NCI-H187 (cell line): ENCODE results near the gene CYYR1.

Experiments used
- DNase-seq, 2 experiments: peaks; one replicate each; lab custom pipeline; 2025; lab: John Stamatoyannopoulos, UW

The CYYR1 gene

GRCh38 chr21:26433386-26433785 is 139.7 kb downstream of the CYYR1 start:
- no peak for DNase-seq

DNA sequence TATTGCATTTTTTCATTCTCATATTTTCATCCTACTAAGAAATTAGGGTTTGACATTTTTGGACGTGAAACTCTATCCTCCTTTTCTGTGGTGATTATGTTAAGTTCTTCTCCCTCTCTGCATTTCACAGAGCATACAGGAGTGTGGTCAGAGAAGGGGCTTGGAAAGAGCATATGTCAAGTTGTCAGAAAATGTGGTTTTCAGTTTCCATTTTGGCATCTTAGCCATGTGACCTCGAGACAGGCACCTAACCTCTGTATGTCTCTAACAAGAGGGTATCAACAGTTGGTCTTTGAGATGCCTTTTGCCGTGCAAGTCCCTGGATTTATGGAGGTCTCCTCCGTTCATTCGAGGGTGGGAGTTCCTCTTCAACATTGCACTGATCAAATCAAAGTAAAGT is 140.7 kb downstream of the CYYR1 start:
- no peak for DNase-seq

DNA sequence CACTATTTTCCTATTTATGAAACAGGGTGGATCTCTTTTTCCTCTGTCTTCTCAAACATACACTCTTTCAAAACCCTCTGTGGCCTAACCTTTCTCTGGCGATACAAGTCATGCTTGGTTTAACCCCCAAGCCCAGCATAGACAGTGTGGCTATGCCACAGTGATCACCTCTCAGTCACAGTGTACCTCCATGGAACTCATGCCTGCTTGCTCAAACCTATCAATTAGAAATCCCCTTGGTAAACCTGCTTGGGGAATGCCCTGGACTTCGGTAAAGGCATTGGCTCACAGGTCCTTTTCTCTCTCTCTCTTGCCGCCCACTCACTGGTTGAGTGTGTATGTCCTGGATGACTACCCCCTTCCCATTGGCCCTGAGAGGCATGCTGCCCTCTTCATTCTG is 147.5 kb downstream of the CYYR1 start:
- DNase-seq, result no peak

DNA sequence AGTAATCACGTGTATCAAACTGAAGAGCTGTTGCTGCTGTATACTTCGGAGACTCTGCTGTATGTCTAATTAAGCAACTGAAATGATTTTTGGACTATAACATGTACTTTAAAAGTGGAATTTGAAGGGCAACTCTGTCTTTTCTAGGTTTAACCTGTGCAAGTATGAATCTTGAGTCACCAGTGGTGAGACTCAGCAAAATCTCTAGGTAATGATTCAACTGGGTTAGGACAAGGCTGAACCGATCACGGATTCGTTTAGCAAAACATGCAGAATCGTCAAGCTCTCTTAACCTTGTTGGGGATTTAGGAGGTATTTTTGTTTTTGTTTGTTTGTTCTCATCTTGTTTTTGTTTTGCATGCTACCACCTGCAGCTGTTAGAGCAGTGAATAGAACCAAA is 149.6 kb downstream of the CYYR1 start:
- no peak for DNase-seq

DNA sequence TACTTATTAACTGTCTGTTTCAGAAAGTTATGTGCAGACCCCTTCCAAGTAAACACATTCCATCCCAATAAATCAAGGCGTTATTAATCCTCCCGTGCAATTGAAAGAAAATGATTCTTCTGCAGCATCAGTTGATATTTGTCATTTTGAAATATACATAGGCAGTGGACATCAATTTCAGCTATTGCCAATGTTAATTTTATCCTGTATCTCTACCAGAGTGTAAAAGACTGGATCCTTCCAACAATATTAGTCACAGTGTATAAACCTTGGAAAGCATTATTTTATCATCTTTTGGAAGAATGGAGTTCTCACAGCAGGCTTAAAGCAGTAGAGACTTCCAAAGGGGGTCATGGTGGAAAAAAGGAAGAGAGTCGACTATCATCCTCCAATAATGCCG is 150.4 kb downstream of the CYYR1 start:
- DNase-seq, result no peak

DNA sequence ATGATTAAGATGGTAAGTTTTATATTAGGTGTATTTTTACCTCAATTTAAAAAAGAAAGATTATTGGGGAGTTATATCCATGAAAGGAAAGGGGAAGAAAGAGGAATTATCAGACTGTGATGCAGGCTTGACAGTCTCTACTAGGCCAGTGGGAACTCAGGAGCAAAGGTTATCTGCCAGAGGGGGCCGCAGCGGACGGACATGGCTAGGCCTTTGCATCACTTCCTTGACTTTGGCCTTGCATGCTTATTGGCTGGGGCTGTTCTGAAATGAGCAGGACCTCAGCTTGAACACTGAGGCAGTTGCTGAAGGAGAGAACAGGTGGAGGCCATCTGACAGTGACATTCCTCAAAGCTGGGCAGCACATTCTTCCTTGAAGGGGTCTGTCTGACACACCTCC is 150.9 kb downstream of the CYYR1 start:
- no peak for DNase-seq

DNA sequence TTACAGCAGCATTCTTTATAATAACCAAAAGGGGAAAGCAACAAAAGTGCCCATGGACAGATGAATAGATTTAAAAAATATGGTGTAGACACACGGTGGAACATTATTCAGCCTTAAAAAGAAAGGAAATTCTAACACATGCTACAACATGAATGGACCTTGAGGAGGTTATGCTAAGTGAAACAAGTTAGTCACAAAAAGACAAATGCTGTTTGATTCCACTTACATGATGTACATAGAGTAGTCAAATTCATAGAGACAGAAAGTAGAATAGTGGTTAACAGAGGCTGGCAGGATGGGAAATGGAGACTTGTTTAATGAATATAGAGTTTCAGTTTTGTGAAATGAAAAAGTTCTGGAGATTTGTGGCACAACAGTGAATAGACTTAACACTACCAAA is 151.4 kb downstream of the CYYR1 start:
- no peak for DNase-seq
